ENCODE measurements around the gene IL24. TPM values are rescaled to one million over a fixed set of nuclear protein-coding genes. Genes with fewer than 3 reads are reported as not detected.

Gene IL24
- polyA plus RNA-seq, 1 donor (not counting 4 experiments of a cell fraction or from before 2014, with no cell fraction given) = 2.3 TPM

- Histone ChIP-seq H4K20me1 (ENCODE audit: control insufficient read depth, extremely low read depth, insufficient read depth, low read length) (no peaks in the 10 kb centered on the region), H2AFZ (ENCODE audit: control insufficient read depth, low read length) (no peak overlapping the region), H3K4me1 (ENCODE audit: control insufficient read depth, extremely low read depth, insufficient read depth, low read length) (peaks cover 6% of the 10 kb centered on the region), H3K79me2 (ENCODE audit: control insufficient read depth, insufficient read depth, low read length) (no peaks in the 10 kb centered on the region), H3K9me1 (ENCODE audit: control insufficient read depth, extremely low read depth, insufficient read depth, low read length) (no peaks in the 10 kb centered on the region), H3K9me3 (ENCODE audit: control insufficient read depth, low read depth, low read length) (no peaks in the 10 kb centered on the region), H3K9ac (ENCODE audit: control insufficient read depth, extremely low read depth, insufficient read depth, low read length) (no peak overlapping the region), H3K27me3 (ENCODE audit: control insufficient read depth, extremely low read depth, insufficient read depth, low read length) (peaks cover 10% of the 10 kb centered on the region), H3K36me3 (ENCODE audit: control insufficient read depth in 2 of 2, extremely low read depth in 1 of 2, insufficient read depth in 2 of 2, low read length in 2 of 2) (no peaks in the 10 kb centered on the region), H3K4me3 (ENCODE audit: control insufficient read depth in 2 of 3, extremely low read depth in 1 of 3, insufficient read depth in 2 of 3, low read depth in 1 of 3, low read length in 3 of 3) (no peak overlapping the region), H3K4me2 (ENCODE audit: control insufficient read depth, extremely low read depth, insufficient read depth, low read depth, low read length) (no peak overlapping the region), H3K27ac (ENCODE audit: control insufficient read depth, insufficient read depth, low read length) (no peak overlapping the region)
- TF ChIP-seq CTCF (optimal IDR thresholded peaks at IDR 0.05 in 1 of 3, IDR thresholded peaks at IDR 0.05 in 1 of 3, conservative IDR thresholded peaks at IDR 0.05 in 1 of 3; ENCODE audit: extremely low read depth in 1 of 3, insufficient read depth in 2 of 3, low read length in 3 of 3) (no peak), EZH2 (IDR thresholded peaks at IDR 0.05; ENCODE audit: low read length) (no peak)
- FAIRE-seq (no peak), DNase-seq (ENCODE audit: low read depth, low spot score) (no peak)
- dilution Hi-C loops (cut with MboI; ENCODE audit: extremely low pct_ligation_motif_present, low sequenced_read_pairs) = no loop called here
These were observed 47.5 kb downstream of the IL24 start for GRCh38 chr1:206944703-206945102.

DNA sequence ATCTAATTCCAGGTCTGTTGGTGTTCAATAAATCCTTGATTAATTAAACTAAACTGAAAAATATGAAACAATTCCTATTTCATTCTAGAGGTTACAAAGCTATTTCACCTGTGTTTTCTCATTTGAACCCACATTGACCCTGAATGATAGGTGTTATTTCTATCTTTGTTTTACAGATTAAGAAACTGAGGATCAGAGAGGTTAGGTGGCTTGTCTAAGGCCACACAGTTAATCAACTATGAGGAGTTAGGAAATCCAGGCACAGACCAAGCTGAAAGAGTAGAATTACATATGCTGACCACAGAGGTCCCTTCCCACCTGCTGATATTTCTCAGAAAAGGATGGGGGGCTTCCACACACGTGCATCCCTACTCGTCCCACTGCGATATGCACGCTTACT lies 48.5 kb downstream of the IL24 start:
- no peak overlapping the region for H3K4me2 ChIP-seq (ENCODE audit: control insufficient read depth, extremely low read depth, insufficient read depth, low read depth, low read length)
- FAIRE-seq = no peak
- DNase-seq (ENCODE audit: low read depth, low spot score) = no peak
- H2AFZ ChIP-seq (ENCODE audit: control insufficient read depth, low read length) = no peak overlapping the region
- no peak for TF ChIP-seq EZH2 (IDR thresholded peaks at IDR 0.05; ENCODE audit: low read length)
- TF ChIP-seq CTCF (optimal IDR thresholded peaks at IDR 0.05 in 1 of 3, IDR thresholded peaks at IDR 0.05 in 1 of 3, conservative IDR thresholded peaks at IDR 0.05 in 1 of 3; ENCODE audit: extremely low read depth in 1 of 3, insufficient read depth in 2 of 3, low read length in 3 of 3) = no peak
- H3K4me3 ChIP-seq (ENCODE audit: control insufficient read depth in 2 of 3, extremely low read depth in 1 of 3, insufficient read depth in 2 of 3, low read depth in 1 of 3, low read length in 3 of 3) = no peak overlapping the region
- H3K36me3 ChIP-seq (ENCODE audit: control insufficient read depth in 2 of 2, extremely low read depth in 1 of 2, insufficient read depth in 2 of 2, low read length in 2 of 2) = no peaks in the 10 kb centered on the region
- dilution Hi-C loops (cut with MboI; ENCODE audit: extremely low pct_ligation_motif_present, low sequenced_read_pairs) = no loop called here
- no peak overlapping the region for H3K9ac ChIP-seq (ENCODE audit: control insufficient read depth, extremely low read depth, insufficient read depth, low read length)
- H3K27me3 ChIP-seq (ENCODE audit: control insufficient read depth, extremely low read depth, insufficient read depth, low read length) = peaks cover 10% of the 10 kb centered on the region
- H4K20me1 ChIP-seq (ENCODE audit: control insufficient read depth, extremely low read depth, insufficient read depth, low read length) = no peaks in the 10 kb centered on the region
- H3K79me2 ChIP-seq (ENCODE audit: control insufficient read depth, insufficient read depth, low read length) = no peaks in the 10 kb centered on the region
- no peaks in the 10 kb centered on the region for H3K9me1 ChIP-seq (ENCODE audit: control insufficient read depth, extremely low read depth, insufficient read depth, low read length)
- H3K9me3 ChIP-seq (ENCODE audit: control insufficient read depth, low read depth, low read length) = no peaks in the 10 kb centered on the region
- no peaks in the 10 kb centered on the region for H3K4me1 ChIP-seq (ENCODE audit: control insufficient read depth, extremely low read depth, insufficient read depth, low read length)
- no peak overlapping the region for H3K27ac ChIP-seq (ENCODE audit: control insufficient read depth, insufficient read depth, low read length)
